H9 (cell line): ENCODE measurements around the gene KLHL20. TPM values are rescaled to one million over a fixed set of nuclear protein-coding genes. Genes with fewer than 3 reads are reported as not detected.

ENCODE experiments used
- DNase-seq: peaks from one replicate; pipeline ENCODE4 v3.0.0-alpha.2; 2017
- H2AFZ ChIP-seq: one replicate; pipeline ENCODE4 v1.6.1; 2013; ENCODE audit warnings: mild to moderate bottlenecking, low read length, control low read depth, moderate library complexity
- H2AK5ac ChIP-seq: 2 replicates; pipeline ENCODE4 v1.6.1; 2013; ENCODE audit warnings: low read length, control low read depth, mixed read lengths; ENCODE audit not compliant: insufficient read length
- H2BK120ac ChIP-seq: one replicate; pipeline ENCODE4 v1.6.1; 2013; ENCODE audit warnings: low read depth, mild to moderate bottlenecking, low read length, control low read depth, inconsistent platforms; ENCODE audit not compliant: poor library complexity, severe bottlenecking
- H2BK12ac ChIP-seq: 2 replicates; pipeline ENCODE4 v1.6.1; 2013; ENCODE audit warnings: low read length, control low read depth, mixed read lengths, low read depth; ENCODE audit not compliant: insufficient read length
- H2BK15ac ChIP-seq: 2 replicates; pipeline ENCODE4 v1.6.1; 2013; ENCODE audit warnings: low read depth, low read length, control low read depth
- H2BK20ac ChIP-seq: one replicate; pipeline ENCODE4 v1.6.1; 2013; ENCODE audit warnings: low read depth, mild to moderate bottlenecking, low read length, control low read depth, inconsistent platforms; ENCODE audit not compliant: poor library complexity, severe bottlenecking
- H2BK5ac ChIP-seq: 2 replicates; pipeline ENCODE4 v1.6.1; 2013; ENCODE audit warnings: low read length, control low read depth, mixed read lengths; ENCODE audit not compliant: insufficient read length
- H3K14ac ChIP-seq: 2 replicates; pipeline ENCODE4 v1.6.1; 2013; ENCODE audit warnings: low read length, control low read depth; ENCODE audit not compliant: insufficient read depth
- H3K18ac ChIP-seq: 2 replicates; pipeline ENCODE4 v1.6.1; 2013; ENCODE audit warnings: low read depth, mild to moderate bottlenecking, mixed read lengths, low read length, control low read depth; ENCODE audit not compliant: insufficient read length
- H3K23ac ChIP-seq: 2 replicates; pipeline ENCODE4 v1.6.1; 2013; ENCODE audit warnings: low read length, control low read depth, mixed read lengths, low read depth; ENCODE audit not compliant: insufficient read length
- H3K23me2 ChIP-seq: 2 replicates; pipeline ENCODE4 v1.6.1; 2013; ENCODE audit warnings: low read depth, mild to moderate bottlenecking, mixed read lengths, low read length, control low read depth; ENCODE audit not compliant: insufficient read length, poor library complexity, severe bottlenecking
- H3K27ac ChIP-seq: 2 replicates; pipeline ENCODE4 v1.5.1; 2013; ENCODE audit warnings: low read length, control low read depth, mixed read lengths, low read depth; ENCODE audit not compliant: insufficient read length
- H3K27me3 ChIP-seq: 2 replicates; pipeline ENCODE4 v1.6.1; 2013; ENCODE audit warnings: low read length, control low read depth, inconsistent platforms; ENCODE audit not compliant: insufficient read depth
- H3K4ac ChIP-seq: 2 replicates; pipeline ENCODE4 v1.6.1; 2013; ENCODE audit warnings: low read depth, mild to moderate bottlenecking, control low read depth, inconsistent platforms, low read length, moderate library complexity
- H3K4me1 ChIP-seq: 2 replicates; pipeline ENCODE4 v1.6.1; 2013; ENCODE audit warnings: low read length, control low read depth, inconsistent platforms; ENCODE audit not compliant: insufficient read depth
- H3K4me2 ChIP-seq: 2 replicates; pipeline ENCODE4 v1.6.1; 2013; ENCODE audit warnings: low read length, control low read depth, mixed read lengths; ENCODE audit not compliant: insufficient read length, insufficient read depth
- H3K56ac ChIP-seq: 2 replicates; pipeline ENCODE4 v1.6.1; 2013; ENCODE audit warnings: low read depth, mild to moderate bottlenecking, mixed read lengths, low read length, control low read depth; ENCODE audit not compliant: insufficient read length
- H3K79me1 ChIP-seq: 2 replicates; pipeline ENCODE4 v1.6.1; 2013; ENCODE audit warnings: low read depth, mild to moderate bottlenecking, moderate library complexity, low read length, control low read depth, inconsistent platforms; ENCODE audit not compliant: insufficient read depth, poor library complexity, severe bottlenecking
- H3K79me2 ChIP-seq: 2 replicates; pipeline ENCODE4 v1.6.1; 2013; ENCODE audit warnings: low read length, control low read depth, inconsistent platforms; ENCODE audit not compliant: insufficient read depth
- H3K9ac ChIP-seq: 2 replicates; pipeline ENCODE4 v1.6.1; 2013; ENCODE audit warnings: low read length, control low read depth, mixed read lengths; ENCODE audit not compliant: insufficient read length; ENCODE audit errors: extremely low read depth
- H3K9me3 ChIP-seq: one replicate; pipeline ENCODE4 v1.6.1; 2013; ENCODE audit warnings: low read depth, low read length, inconsistent platforms; ENCODE audit not compliant: control insufficient read depth
- H3T11ph ChIP-seq: one replicate; pipeline ENCODE4 v1.6.1; 2013; ENCODE audit warnings: mild to moderate bottlenecking, low read length, control low read depth, inconsistent platforms
- H4K20me1 ChIP-seq: one replicate; pipeline ENCODE4 v1.6.1; 2013; ENCODE audit not compliant: control insufficient read depth, insufficient read length, insufficient read depth
- H4K5ac ChIP-seq: 2 replicates; pipeline ENCODE4 v1.6.1; 2013; ENCODE audit warnings: low read depth, mild to moderate bottlenecking, mixed read lengths, low read length, control low read depth; ENCODE audit not compliant: insufficient read length
- H4K8ac ChIP-seq: replicated peaks from 2 replicates; pipeline ENCODE4 v1.6.1; 2013; ENCODE audit warnings: low read length, control low read depth, mixed read lengths, low read depth; ENCODE audit not compliant: insufficient read length
- H4K91ac ChIP-seq: 2 replicates; pipeline ENCODE4 v1.6.1; 2013; ENCODE audit warnings: low read depth, mild to moderate bottlenecking, moderate library complexity, mixed read lengths, low read length, control low read depth; ENCODE audit not compliant: insufficient read length
- H3K27ac Mint-ChIP-seq, 3 experiments: 2 replicates in 2 of 3; 3 replicates in 1 of 3; pipeline ENCODE4 v1.8.0; 2020 to 2021; ENCODE audit warnings: mixed read lengths in 3 of 3, mild to moderate bottlenecking in 1 of 3, moderate library complexity in 1 of 3
- H3K27me3 Mint-ChIP-seq: 2 replicates; pipeline ENCODE4 v1.8.0; 2021; ENCODE audit warnings: low read depth, mild to moderate bottlenecking, moderate library complexity, mixed read lengths
- H3K36me3 Mint-ChIP-seq, 3 experiments: 2 replicates in 2 of 3; 3 replicates in 1 of 3; pipeline ENCODE4 v1.8.0; 2020 to 2021; ENCODE audit warnings: low read depth in 3 of 3, mixed read lengths in 3 of 3; ENCODE audit not compliant: insufficient read depth in 1 of 3
- H3K4me1 Mint-ChIP-seq, 2 experiments: 2 replicates each; pipeline ENCODE4 v1.8.0; 2020; ENCODE audit warnings: mixed read lengths in 2 of 2
- H3K4me3 Mint-ChIP-seq, 2 experiments: 2 replicates in 1 of 2; 3 replicates in 1 of 2; pipeline ENCODE4 v1.8.0; 2020 to 2021; ENCODE audit warnings: mild to moderate bottlenecking in 2 of 2, mixed read lengths in 2 of 2, moderate library complexity in 1 of 2
- H3K9me3 Mint-ChIP-seq, 2 experiments: 2 replicates in 1 of 2; 3 replicates in 1 of 2; pipeline ENCODE4 v1.8.0; 2020; ENCODE audit warnings: mild to moderate bottlenecking in 2 of 2, mixed read lengths in 2 of 2, moderate library complexity in 1 of 2
- CTCF ChIP-seq: fragments of 200-600 bp; sonication (generic); conservative IDR thresholded peaks from 3 replicates; pipeline ENCODE4 v1.8.0; 2021; ENCODE audit warnings: antibody characterized with exemption, mild to moderate bottlenecking
- WGBS: extraction: QIAGEN DNeasy Blood & Tissue Kit; methylation state at CpG from one replicate; pipeline ENCODE4 v1.1.7; 2013; ENCODE audit warnings: missing lambda C conversion rate, low lambda C conversion rate, mixed read lengths; ENCODE audit not compliant: insufficient read length; ENCODE audit errors: extremely low coverage; 5-methylcytosine and 5-hydroxymethylcytosine counted together
- total RNA-seq: library from RNA; stranded (reverse); gene quantifications from 2 replicates; pipeline ENCODE4 v1.2.1, GENCODE V29; 2021

KLHL20 gene
- total RNA-seq, 1 experiment from 2014 or later, result 12.2 TPM

GRCh38 chr1:173789841-173790240 is 75.1 kb downstream of the KLHL20 start:
- no peak overlapping the region for H3K27ac Mint-ChIP-seq
- Histone ChIP-seq H2BK12ac (no peak overlapping the region), H3K56ac (no peak overlapping the region), H3K79me2 (no peaks in the 10 kb centered on the region), H4K5ac (no peak overlapping the region), H2BK20ac (no peak overlapping the region), H2BK15ac (no peak overlapping the region), H2AFZ (no peak overlapping the region), H3K4me1 (no peaks in the 10 kb centered on the region), H3K23me2 (no peaks in the 10 kb centered on the region), H2AK5ac (no peak overlapping the region), H4K20me1 (no peaks in the 10 kb centered on the region), H3K4me2 (no peak overlapping the region), H3T11ph (no peak overlapping the region), H3K27me3 (no peaks in the 10 kb centered on the region), H3K9ac (no peak overlapping the region), H2BK5ac (no peak overlapping the region), H3K14ac (no peak overlapping the region), H3K4ac (no peak overlapping the region), H3K23ac (no peak overlapping the region), H4K91ac (no peak overlapping the region), H2BK120ac (no peak overlapping the region), H3K27ac (no peak overlapping the region), H3K18ac (no peak overlapping the region), H4K8ac (no peak overlapping the region), H3K79me1 (no peaks in the 10 kb centered on the region), H3K9me3 (no peaks in the 10 kb centered on the region)
- no peak for DNase-seq
- peaks cover 3% of the 10 kb centered on the region in 2 experiments for H3K4me1 Mint-ChIP-seq
- H3K36me3 Mint-ChIP-seq, result peaks cover 5 to 7% (median 6%) of the 10 kb centered on the region in 3 experiments; a peak in 6 of 7 replicates
- WGBS, result no CpG with 5 or more reads among the region's 2 CpGs
- no peak for TF ChIP-seq CTCF
- no peaks in the 10 kb centered on the region for H3K27me3 Mint-ChIP-seq
- no peak overlapping the region for H3K4me3 Mint-ChIP-seq
- no peaks in the 10 kb centered on the region; a peak in 1 of 5 replicates for H3K9me3 Mint-ChIP-seq
